Stimulated activated CD4-positive, alpha-beta T cell treated with anti-CD3 and anti-CD28 coated beads, Interleukin-1b, Interleukin-23, amount 100 ng/mL, for 4 hours (primary cell): ENCODE data around the gene NOPCHAP1.
"Not testable (repeated sequence)": the region's sequence is repeated elsewhere in the genome, so short reads cannot be mapped to it uniquely, and the experiment has no call there.

Experiments used
- DNase-seq, 2 donors: peaks; one replicate each; pipeline ENCODE4 v3.0.0-alpha.2; 2020; ENCODE audit warnings: low read depth in 2 of 2

Gene NOPCHAP1, protein sequence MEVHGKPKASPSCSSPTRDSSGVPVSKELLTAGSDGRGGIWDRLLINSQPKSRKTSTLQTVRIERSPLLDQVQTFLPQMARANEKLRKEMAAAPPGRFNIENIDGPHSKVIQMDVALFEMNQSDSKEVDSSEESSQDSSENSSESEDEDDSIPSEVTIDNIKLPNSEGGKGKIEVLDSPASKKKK

DNA sequence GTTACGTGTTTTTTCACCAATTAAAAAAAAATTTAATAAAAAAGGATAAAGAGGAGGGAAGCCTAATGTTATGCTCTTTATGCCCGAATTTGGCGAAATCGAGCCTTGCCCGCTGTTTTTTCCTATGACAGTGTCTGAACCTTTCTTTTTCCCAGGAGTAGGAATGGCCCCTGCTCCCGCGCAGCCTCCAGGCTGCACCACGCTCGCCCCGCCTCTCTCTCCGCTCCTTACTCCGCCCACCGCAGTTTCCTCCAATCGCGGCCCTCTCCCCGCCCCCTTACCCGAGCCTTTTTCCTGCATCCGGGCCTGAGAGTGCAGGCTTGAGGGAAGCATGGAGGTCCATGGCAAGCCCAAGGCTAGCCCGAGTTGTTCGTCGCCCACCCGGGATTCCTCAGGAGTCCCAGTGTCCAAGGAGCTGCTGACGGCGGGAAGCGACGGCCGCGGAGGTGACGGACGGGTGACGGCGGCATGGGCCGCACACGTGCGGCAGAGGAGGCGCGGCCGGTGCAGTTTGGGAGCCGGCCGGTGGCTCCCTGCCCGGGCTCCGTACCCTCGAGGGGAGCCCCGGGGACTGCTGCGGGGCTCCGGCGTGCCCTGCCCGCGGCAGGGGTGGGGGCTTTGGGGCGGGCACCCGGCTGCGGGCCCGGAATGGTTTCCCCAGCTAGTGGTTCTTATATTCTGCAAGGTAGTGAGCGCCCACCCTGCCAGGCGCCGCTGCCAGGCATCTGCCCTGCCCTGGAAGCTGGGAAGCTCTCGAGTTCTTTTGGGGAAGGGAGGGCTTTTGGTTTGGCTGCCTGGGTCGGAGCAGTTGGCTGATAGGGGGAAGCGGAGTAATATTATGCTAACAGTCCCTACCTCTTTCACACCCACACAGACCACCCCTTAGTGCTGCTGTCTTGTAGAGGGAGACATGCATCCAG lies at the start of gene NOPCHAP1:
Gene NOPCHAP1, plus strand, starts transcription at position 295 of the 920 bp plus-strand sequence. Its CDS starts 37 bp downstream, at position 332.
- DNase-seq = peak; percentile 75 to 80

DNA sequence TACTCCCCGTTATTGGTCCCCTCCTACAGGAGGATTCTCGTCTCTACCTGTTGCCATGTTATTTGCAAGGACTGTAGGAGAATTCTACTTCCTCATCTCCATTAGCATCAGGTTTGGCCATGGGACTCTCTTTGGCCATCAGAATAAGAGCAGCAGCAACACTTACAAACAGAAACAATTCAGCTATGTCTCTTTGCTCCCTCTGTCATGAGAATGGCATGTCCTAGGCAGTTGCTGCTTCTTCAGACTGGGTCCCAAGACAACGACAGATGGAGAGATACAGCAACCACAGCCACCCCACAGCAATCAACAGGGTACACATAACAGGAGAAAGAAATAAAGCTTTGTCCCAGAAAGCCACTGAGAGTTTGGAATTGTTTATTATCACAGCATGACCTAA lies 47.7 kb upstream of the NOPCHAP1 start:
- no peak for DNase-seq

DNA sequence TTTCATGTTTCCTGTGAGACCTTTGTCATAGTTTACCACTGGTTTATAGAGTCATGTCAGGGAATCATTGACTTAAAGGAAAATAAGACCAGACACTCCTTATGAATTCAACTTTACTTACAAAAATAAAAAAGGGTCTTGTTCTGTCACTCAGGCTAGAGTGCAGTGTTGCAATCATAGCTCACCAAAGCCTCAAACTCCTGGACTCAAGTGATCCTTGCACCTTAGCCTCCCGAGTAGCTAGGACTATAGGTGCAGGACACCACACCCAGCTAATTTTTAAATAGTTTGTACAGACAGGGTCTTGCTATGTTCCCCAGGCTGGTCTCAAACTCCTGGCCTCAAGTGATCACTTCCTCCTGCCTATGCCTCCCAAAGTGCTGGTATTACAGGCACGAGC lies 47.0 kb upstream of the NOPCHAP1 start:
- no peak for DNase-seq

DNA sequence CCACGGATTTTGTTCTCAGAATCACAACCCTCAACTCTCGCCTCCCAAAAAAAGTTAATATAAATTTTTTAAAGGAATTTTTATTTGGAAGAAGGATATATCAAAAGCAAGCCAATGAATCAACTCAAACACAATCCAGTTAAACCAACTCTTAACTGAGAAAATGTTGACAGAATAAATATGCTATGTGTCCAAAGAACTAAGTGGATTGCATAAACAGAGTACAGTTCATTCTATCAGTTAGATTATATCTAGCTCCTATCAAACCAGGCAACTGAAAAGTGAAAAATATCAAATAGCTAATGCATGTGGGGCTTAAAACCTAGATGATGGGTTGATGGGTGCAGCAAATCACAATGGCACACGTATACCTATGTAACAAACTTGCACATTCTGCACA lies 44.7 kb upstream of the NOPCHAP1 start:
- no peak for DNase-seq

DNA sequence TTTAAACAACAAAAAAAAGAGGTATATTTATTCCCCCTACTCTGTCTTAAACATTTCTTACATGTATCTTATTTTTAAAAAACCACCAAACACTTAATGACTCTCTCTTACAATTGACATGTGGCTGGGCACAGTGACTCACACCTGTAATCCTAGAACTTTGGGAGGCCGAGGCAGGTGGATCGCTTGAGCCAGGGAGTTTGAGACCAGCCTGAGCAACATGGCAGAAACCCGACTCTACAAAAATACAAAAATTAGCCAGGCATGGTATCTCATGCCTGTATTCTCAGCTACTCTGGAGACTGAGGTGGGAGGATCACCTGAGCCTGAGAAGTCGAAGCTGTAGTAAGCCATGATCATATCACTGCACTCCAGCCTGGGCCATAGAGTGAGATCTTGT lies 44.0 kb upstream of the NOPCHAP1 start:
- DNase-seq = no peak

DNA sequence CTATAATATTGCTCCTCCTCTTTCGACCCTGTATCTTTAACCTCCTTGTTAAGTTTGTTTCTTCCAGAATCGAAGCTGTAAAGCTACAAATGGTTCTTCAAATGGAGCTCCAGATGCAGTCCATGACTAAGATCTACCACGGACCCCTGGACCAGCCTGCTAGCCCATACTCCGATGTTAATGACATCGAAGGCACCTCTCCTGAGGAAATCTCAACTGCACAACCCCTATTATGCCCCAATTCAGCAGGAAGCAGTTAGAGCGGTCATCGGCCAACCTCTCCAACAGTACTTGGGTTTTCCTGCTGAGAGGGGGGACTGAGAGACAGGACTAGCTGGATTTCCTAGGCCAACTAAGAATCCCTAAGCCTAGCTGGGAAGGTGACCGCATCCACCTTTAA lies 42.7 kb upstream of the NOPCHAP1 start:
- not testable (repeated sequence) for DNase-seq

DNA sequence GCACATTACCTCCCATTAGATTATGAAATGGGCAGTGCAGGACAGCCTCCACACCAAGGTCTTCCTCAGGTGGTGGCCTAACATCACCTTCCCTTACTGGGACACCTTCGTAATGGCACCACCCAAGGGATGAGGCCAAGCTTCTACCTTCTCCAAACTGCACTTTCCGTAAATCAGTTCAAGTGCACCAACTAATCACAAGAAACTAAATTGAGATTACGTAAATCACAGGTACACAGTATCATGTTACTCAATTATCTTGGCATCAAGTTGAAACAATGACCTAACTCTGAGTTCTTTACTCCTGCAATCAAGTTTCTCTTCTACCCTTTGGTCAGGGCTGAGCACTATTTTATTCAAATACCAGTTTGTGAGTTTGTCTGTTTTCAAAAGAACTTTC lies 41.9 kb upstream of the NOPCHAP1 start:
- DNase-seq = no peak

DNA sequence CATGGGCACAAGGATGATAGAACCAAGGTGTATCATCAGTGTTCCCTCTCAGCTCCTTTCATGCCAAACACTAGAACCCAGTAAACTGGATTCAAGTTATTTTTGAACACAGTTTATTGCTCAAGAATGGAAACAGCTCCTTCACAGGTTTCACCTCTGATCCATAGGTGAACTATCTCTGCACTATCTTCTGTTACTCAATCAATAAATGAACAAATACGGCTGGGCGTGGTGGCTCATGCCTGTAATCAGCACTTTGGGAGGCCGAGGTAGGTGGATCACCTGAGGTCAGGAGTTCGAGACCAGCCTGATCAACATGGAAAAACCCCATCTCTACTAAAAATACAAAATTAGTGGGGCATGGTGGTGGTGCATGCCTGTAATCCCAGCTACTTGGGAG lies 37.4 kb upstream of the NOPCHAP1 start:
- not testable (repeated sequence) for DNase-seq

DNA sequence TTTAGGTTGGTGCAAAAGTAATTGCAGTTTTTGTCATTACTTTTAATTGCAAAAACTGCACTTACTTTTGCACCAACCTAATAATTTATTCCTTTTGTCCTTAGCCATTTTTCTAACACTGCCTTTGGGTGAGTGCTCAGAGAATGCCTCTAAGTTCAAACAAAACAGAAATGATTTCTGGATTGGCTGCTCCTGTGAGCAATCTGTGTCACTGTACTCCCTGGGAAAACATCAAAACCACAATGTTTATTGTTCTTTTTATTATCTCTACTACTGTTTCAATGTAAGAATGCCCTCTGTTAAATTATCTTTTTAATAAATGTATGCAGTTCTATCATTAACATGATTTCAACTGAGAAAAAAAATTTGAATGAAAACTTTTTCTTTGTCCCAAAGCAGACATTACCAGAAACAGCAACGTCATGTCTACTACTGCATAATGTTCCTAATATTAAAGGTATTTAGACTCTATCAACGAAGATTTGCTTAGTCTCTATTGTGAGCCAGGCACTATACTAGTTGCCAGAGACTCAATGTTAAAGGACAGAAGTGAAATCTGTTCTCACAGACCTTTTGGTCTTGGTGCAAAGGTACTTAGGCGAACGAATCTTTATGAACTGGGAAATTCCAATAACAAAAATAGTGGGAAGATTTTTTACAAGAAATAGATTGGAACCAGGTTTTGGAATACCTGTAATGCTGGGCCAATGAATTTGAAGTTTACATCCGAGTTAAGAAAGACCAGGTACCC lies 34.2 kb upstream of the NOPCHAP1 start:
- DNase-seq = no peak

DNA sequence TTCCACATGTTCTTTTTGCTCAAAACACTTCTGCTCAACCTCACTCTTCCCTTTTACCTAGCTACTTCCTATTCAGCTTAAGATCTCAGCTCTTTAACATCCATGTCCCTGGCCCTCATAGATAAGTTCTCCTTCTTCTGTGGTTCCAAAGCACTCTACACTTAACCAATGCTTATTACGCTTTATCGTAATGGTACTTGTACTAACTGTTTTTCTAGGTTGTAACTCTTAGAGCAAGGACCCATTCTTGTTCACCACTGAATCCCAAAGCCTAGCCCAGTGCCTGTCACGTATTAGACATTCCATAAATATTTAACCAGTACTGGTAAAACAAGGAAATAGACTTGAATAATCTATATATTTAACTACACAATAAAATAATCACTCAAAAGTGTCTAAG lies 33.3 kb upstream of the NOPCHAP1 start:
- DNase-seq = no peak

DNA sequence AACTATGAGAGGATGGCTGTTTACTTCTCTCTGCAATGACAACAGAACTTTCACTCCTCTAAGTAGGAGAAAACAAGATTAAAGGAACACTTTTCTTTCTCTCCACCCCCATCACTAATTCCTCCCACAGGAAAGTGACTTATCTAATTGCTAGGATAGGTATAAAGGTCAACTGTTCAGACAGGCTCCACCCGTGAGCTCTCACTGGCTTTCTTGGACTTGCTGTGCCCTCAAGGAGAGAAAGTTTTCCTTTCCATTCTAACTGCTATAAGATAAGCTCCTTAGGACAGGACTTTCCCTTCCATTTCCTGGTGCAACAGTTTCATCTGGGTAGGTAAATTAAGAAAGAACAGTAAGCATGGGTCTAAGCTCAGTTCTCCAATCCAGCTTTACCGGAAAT lies 32.8 kb upstream of the NOPCHAP1 start:
- DNase-seq = no peak

DNA sequence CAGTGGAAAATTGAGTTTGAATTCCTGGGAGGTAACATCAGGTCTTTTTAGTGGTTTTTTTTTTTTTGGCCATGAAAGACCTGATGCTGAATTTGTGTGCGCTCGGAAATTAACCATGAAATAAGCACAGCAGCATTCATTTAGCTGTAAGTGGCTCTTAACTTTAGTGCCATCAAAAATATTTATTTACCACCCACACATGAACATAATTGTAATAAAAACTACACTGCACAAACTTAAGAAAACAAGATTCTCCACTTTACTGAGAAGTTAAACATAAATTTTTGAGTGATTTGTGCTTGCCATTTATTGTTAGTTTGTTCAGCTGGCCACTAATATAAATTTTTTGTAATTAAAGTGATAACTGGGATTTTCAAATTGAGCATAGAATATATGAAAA lies 30.4 kb upstream of the NOPCHAP1 start:
- DNase-seq = no peak

DNA sequence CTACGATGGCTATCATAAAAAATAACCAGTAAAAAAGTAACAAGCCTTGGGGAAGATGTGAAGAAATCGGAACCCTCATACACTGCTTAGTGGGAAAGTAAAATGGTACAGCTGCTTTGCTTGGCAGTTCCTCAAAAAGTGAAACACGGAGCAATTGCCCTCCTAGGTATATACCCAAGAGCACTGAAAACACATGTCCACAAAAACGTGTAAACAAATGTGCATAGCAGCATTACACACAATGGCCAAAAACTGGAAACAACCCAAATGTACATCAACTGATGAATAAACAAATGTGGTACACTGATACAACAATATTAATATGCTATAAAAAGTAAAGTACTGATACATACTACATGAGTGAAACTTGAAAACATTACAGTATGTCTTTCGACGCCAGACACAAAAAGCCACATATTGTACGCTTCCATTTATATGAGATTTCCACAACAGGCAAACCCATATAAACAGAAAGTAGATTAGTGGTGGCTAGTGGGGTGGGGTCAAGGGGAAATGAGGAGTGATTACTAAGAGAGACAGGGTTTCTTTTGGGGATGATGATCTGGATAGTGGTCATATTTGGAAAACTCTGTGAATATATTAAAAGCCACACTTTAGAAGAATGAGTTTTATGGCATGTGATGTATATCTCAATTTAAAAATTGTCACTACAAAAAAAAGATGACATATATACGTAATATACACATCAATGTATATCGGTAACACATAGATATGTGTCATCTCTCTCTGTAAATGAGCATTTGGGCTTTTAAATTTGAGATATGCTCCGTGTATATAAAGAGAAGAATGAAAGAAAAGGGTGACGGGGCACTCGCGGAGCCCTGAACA lies 29.0 kb upstream of the NOPCHAP1 start:
- no peak for DNase-seq

DNA sequence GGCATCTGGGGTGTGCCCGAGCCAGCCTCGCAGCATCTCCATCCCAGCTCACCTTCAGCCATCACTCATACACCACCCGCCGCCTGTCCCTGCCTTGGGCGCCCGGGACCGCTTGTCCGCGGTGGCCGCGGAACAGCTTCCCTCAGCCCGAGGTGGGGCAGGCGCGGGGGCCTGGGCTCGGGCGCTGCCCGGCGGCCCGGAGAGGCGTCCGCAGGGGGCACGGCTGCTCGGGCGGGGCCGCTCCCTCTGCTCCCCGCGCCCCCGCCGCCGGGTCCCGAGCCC lies 28.5 kb upstream of the NOPCHAP1 start:
- peak; percentile 12 to 28 for DNase-seq

DNA sequence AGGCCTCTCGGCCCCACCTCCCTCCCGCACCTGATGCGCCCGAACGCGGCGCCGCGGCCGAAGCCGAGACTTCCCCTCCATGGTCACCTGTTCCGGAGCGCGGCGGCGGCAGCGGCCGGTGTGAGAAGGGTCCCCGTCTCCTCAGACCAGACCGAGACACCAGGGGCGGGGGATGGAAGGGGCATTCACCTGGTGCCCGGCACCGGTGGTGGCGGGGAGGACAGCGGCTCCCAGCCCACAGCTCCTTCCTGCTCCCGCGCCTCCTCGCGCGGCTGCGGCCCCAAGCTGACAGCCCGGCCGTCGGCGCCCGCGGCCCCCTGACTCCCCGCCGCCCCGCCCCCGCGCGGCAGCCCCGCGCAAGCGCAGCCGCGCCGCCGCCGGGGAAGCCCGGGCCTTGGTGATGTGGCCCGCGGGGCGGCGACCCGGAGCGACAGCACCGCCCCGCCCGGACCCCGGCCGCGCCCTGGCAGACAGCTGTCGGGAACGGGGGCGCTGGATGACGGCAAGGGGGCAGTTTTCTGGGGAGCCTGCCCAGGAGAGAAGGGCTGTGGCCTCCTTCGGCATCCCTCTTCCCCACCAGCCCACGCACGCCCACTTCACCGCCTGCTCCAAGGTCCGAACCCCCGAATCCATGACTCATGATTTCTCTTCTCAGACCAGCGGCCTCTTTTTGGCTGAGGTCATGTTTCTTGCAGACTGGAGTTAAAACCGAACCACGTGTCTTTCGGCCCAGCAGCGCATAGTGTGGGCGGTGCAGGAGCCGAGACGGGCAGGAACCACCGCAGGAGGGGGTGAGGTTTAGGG lies 27.9 kb upstream of the NOPCHAP1 start, which contains the start of gene SLC41A2:
Gene SLC41A2, minus strand, starts transcription at position 290 of the 804 bp plus-strand sequence. CDS start 29,763 bp downstream, outside the sequence.
- peak; percentile 73 to 75 for DNase-seq

DNA sequence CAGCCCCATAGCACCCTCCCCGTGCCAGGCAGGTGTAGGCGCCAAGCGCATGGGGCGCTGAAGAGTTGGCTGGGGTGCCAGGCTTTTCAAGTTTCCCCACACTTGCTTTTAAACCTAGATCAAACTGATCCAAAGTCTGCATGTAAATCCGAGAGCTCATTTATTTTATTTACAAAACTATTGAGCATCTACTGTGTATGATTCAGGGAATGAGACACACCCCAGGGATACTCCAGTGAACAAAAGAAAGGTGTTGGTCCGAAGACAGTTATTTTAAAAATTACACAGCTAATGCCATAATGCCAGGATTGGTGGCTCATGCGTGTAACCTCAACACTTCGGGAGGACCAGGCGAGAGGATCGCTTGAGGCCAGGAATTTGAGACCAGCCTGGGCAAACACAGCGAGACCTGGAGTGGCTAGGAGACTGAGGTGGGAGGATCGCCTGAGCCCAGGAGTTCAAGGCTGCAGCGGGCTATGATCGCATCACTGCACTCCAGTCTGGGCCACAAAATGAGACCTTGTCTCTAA lies 27.2 kb upstream of the NOPCHAP1 start:
- DNase-seq = no peak

DNA sequence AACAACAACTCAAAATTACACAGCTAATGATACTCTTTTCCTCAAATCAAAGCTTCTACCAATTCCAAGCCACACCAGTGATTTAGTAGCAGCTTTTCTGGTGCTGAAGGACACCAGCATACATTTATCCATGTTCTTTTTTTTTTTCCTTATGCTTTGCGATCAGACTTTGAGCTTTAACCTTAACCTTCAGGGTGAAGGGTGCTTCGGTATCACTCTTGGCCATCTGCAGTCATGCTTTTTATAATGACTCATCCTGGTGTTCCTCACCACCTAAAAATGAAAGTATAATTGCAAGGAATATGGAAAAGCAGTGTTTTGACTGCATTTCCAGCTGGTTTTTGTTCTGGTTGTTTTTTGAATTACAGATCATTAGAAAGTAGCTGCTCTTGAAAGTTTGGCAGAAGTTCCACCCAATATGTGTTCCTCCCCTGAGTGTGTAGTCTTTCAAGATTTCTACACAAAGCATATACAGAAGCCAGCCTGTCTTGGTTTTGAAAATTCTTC lies 26.7 kb upstream of the NOPCHAP1 start:
- no peak for DNase-seq

DNA sequence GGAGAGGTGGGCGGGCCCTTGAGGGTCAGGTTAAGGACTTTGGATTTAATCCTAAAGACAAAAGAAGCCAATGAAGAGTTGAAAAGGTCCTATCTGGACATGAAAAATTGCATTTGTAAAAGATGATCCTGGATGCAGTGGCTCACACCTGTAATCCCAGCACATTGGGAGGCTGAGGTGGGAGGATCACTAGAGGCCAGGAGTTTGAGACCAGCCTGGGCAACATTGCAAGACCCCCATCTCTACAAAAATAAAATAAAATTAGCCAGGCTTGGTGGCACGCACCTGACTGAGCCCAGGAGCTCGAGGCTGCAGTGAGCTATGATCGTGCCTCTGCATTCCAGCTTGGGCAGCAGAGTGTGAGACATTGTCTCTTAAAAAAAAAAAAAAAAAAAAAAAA lies 25.7 kb upstream of the NOPCHAP1 start:
- DNase-seq = no peak

DNA sequence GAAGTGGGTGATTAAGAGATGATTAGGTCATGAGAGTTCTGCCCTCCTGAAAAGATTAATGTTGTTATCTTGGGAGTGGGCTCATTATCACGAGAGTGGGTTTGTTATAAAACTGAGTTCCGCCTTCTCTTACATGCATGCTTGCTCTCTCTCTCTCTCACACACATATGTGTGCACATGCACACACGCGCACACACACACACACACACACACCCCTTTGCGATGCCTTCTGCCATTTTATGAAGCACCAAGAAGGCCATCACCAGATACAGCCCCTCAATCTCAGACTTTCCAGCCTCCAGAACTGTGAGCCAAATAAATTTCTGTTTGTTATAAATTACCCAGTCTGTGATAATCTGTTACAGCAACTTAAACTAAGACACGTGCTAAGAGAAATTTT lies 22.4 kb upstream of the NOPCHAP1 start:
- DNase-seq = no peak

DNA sequence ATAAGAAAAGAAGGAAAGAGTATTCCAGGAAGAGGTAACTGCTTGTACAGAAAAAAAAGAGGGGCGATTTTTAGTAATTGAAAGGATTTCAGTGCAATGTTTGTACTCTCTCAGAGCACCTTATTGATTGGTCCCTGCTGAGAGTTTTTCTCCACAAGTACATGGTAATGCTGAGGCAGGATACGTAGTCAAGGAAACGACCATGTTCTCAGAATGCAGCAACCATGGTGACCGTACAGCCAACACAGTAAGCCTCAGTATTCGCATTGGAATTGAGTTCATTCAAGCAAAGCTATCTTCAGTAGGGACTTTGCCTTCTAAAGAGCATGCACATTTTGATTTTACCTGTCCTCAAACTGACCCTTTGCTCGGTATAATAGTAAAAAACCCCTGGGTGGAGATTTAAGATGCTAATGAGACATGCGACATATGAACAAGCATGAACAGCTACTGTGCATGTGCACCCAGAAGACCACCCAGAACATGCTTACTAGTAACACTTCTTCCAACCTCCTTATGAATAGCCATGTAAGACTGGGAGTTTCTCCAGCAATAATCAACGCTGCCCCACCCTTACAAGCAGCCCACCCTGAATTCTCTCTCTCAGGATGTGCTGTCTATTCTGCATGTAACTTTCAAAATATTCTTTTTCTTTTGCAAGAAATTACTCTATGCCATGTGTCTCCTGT lies 21.8 kb upstream of the NOPCHAP1 start:
- no peak for DNase-seq
